CD4-positive, CD25-positive, alpha-beta regulatory T cell (primary cell): ENCODE measurements around the gene FAM180B. TPM values are rescaled to one million over a fixed set of nuclear protein-coding genes. Genes with fewer than 3 reads are reported as not detected.
A peak's percentile ranks its signal among the peaks of the same experiment; 100 is the strongest.

Source experiments
- ATAC-seq, 2 donors: fragments of 150-1000 bp; cut with Tn5 transposase; one replicate each; pipeline ENCODE4 v1.10.0; 2021; ENCODE audit warnings: low read depth in 2 of 2, moderate number of reproducible peaks in 2 of 2, moderate library complexity in 1 of 2
- DNase-seq, 3 donors: peaks; one replicate each; pipeline versions ENCODE4 v3.0.0 to v3.0.0-alpha.2; 2012 to 2022; ENCODE audit warnings: mixed read lengths in 1 of 3
- H3K27ac ChIP-seq: one replicate; pipeline ENCODE4 v1.7.0; 2013; ENCODE audit warnings: mild to moderate bottlenecking, low read length; ENCODE audit not compliant: insufficient read depth, poor library complexity, severe bottlenecking
- H3K27me3 ChIP-seq: one replicate; pipeline ENCODE4 v1.7.0; 2013; ENCODE audit warnings: low read length; ENCODE audit not compliant: control insufficient read depth, insufficient read depth
- H3K36me3 ChIP-seq: one replicate; pipeline ENCODE4 v1.7.0; 2013; ENCODE audit warnings: mild to moderate bottlenecking, low read length, moderate library complexity; ENCODE audit not compliant: control insufficient read depth, insufficient read depth
- H3K4me1 ChIP-seq: 2 replicates; pipeline ENCODE4 v1.7.0; 2013; ENCODE audit warnings: mild to moderate bottlenecking, low read length; ENCODE audit not compliant: insufficient read depth, control insufficient read depth, poor library complexity, severe bottlenecking
- H3K4me3 ChIP-seq: one replicate; pipeline ENCODE4 v1.7.0; 2013; ENCODE audit warnings: low read depth, mild to moderate bottlenecking, low read length, moderate library complexity
- H3K9me3 ChIP-seq, 2 experiments: 1 replicate in 1 of 2; 2 replicates in 1 of 2; pipeline ENCODE4 v1.7.0; 2013; ENCODE audit warnings: low read length in 2 of 2, mild to moderate bottlenecking in 1 of 2, moderate library complexity in 1 of 2; ENCODE audit not compliant: control insufficient read depth in 2 of 2
- H3K27ac Mint-ChIP-seq, 3 donors: one replicate each; pipeline ENCODE4 v1.8.0; 2020 to 2022; ENCODE audit warnings: mild to moderate bottlenecking in 3 of 3, mixed read lengths in 3 of 3, moderate library complexity in 2 of 3
- H3K27me3 Mint-ChIP-seq: one replicate; pipeline ENCODE4 v1.8.0; 2022; ENCODE audit warnings: mild to moderate bottlenecking, mixed read lengths
- H3K36me3 Mint-ChIP-seq: one replicate; pipeline ENCODE4 v1.8.0; 2020; ENCODE audit warnings: mixed read lengths
- H3K4me1 Mint-ChIP-seq, 4 donors: one replicate each; pipeline ENCODE4 v1.8.0; 2020 to 2022; ENCODE audit warnings: mixed read lengths in 4 of 4, mild to moderate bottlenecking in 1 of 4
- H3K4me3 Mint-ChIP-seq, 4 donors: one replicate each; pipeline ENCODE4 v1.8.0; 2020 to 2022; ENCODE audit warnings: mild to moderate bottlenecking in 4 of 4, mixed read lengths in 4 of 4, moderate library complexity in 3 of 4
- H3K9me3 Mint-ChIP-seq, 7 donors: one replicate each; pipeline ENCODE4 v1.8.0; 2020 to 2022; ENCODE audit warnings: mixed read lengths in 7 of 7, mild to moderate bottlenecking in 3 of 7, moderate library complexity in 2 of 7
- polyA plus RNA-seq, 4 donors: library from polyadenylated mRNA; unstranded; fragments of 300-500 nt; fragmentation: Illumina TruSeq; gene quantifications; one replicate each; pipeline ENCODE4 v1.2.3, GENCODE V29; 2021
- total RNA-seq: library from RNA; stranded (reverse); gene quantifications from one replicate; pipeline ENCODE4 v1.2.3, GENCODE V29; 2022

FAM180B gene
- total and polyA plus RNA-seq, 5 donors from 2014 or later: 0.27 TPM; not detected in 4

DNA sequence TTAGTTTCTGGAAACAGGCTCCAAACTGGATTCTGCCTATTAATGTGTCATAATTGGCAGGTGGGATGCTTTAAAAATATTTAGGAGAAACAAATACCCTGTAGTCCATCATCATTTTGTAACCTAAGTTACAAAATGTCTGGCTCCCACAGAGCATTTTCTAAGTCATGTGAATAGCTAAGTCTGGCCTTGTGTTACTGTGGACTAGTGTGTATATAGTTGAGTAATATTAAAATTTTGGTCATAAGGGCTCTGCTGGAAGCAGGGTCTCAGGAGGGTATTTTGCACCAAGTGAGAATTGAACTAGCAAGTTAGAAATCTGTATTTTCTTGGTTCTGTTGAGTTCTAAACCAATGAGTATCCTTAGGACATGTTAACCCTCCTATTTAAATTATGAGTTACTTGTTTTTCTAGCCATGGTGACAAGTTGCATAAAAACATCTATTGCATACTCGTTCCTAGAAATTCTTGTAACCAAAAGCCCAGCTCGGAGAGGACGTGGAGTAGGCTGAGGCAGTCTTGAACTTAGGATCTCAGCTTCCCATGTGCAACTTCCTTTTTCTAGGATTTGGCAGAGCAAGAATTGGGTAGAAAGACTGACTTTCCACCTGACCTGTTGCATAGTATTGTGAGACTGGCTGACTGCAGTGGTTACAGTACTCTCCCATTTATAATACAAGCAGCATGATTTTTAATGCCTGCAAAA is 15.7 kb upstream of the FAM180B start:
- H3K4me3 Mint-ChIP-seq: peak overlapping the region in 2 of 4 donors; percentile 29 to 45
- no peaks in the 10 kb centered on the region for H3K27me3 Mint-ChIP-seq
- H3K27me3 ChIP-seq: no peaks in the 10 kb centered on the region
- H3K4me1 ChIP-seq: peaks cover 9% of the 10 kb centered on the region
- DNase-seq (no peak), ATAC-seq (no peak)
- no peaks in the 10 kb centered on the region for H3K9me3 ChIP-seq
- H3K9me3 Mint-ChIP-seq: no peaks in the 10 kb centered on the region
- peak overlapping the region in 2 of 3 donors; percentile 5 to 54 for H3K27ac Mint-ChIP-seq
- peaks cover 41% of the 10 kb centered on the region for H3K36me3 ChIP-seq
- no peak overlapping the region for H3K4me3 ChIP-seq
- H3K4me1 Mint-ChIP-seq: peaks cover 11 to 41% (median 20%) of the 10 kb centered on the region in 4 donors
- no peak overlapping the region for H3K27ac ChIP-seq
- peaks cover 13% of the 10 kb centered on the region for H3K36me3 Mint-ChIP-seq

GRCh38 chr11:47571357-47571729 is 15.1 kb upstream of the FAM180B start:
- no peak overlapping the region for H3K27ac ChIP-seq
- peaks cover 5% of the 10 kb centered on the region for H3K4me1 ChIP-seq
- Mint-ChIP-seq H3K27ac (peak overlapping the region in 1 of 3 donors; percentile 54), H3K4me3 (peak overlapping the region in 2 of 4 donors; percentile 29 to 45), H3K36me3 (peaks cover 13% of the 10 kb centered on the region), H3K4me1 (peaks cover 11 to 39% (median 19%) of the 10 kb centered on the region in 4 donors), H3K9me3 (no peaks in the 10 kb centered on the region), H3K27me3 (no peaks in the 10 kb centered on the region)
- DNase-seq: no peak
- H3K4me3 ChIP-seq: no peak overlapping the region
- ATAC-seq: no peak
- no peaks in the 10 kb centered on the region for H3K9me3 ChIP-seq
- H3K36me3 ChIP-seq: peaks cover 42% of the 10 kb centered on the region
- no peaks in the 10 kb centered on the region for H3K27me3 ChIP-seq

GRCh38 chr11:47571895-47572294 is 14.6 kb upstream of the FAM180B start:
- Mint-ChIP-seq H3K4me1 (peaks cover 6 to 39% (median 14%) of the 10 kb centered on the region in 4 donors), H3K36me3 (peaks cover 13% of the 10 kb centered on the region)

DNA sequence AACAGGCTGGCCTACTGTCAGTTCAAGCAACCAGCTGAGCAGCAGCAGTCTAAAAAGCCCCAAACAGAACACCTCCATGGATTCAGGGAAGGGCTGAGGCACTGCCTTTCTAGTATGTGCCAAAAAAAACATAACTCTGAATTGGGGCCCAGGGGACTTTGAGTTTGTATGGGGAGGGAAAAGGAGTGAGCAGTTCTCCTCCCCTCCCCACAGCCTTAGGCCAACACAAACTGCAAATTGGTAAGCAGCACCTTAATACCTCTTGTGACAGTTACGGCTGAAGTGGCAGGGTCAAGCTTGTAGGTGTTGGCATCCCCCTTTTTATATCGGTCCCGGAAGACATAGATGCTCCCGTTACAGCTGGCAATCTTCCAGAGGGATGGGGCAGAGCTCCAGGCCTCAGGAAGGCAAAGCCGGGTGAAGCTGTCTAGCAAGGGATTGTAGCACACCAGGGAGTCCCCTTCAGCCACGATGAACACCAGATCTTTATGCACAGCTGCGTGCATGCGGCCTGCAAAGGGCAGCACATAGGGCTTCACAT is 13.7 kb upstream of the FAM180B start:
- ATAC-seq (no peak), DNase-seq (no peak)
- Histone ChIP-seq H3K9me3 (no peaks in the 10 kb centered on the region), H3K36me3 (peaks cover 48% of the 10 kb centered on the region), H3K4me1 (peaks cover 15% of the 10 kb centered on the region), H3K4me3 (no peak overlapping the region), H3K27me3 (no peaks in the 10 kb centered on the region), H3K27ac (no peak overlapping the region)
- Mint-ChIP-seq H3K9me3 (no peaks in the 10 kb centered on the region), H3K4me3 (peak overlapping the region in 1 of 4 donors; percentile 57), H3K4me1 (peaks cover 5 to 44% (median 15%) of the 10 kb centered on the region in 4 donors), H3K36me3 (peaks cover 13% of the 10 kb centered on the region), H3K27me3 (no peaks in the 10 kb centered on the region), H3K27ac (no peak overlapping the region)

More at GRCh38 chr11:47571895-47572294, 14.6 kb upstream of the FAM180B start:
- peaks cover 42% of the 10 kb centered on the region for H3K36me3 ChIP-seq
- no peaks in the 10 kb centered on the region for H3K9me3 ChIP-seq
- H3K4me1 ChIP-seq: peaks cover 6% of the 10 kb centered on the region
- Mint-ChIP-seq H3K27ac (no peak overlapping the region), H3K9me3 (no peaks in the 10 kb centered on the region), H3K4me3 (peak overlapping the region in 1 of 4 donors; percentile 45), H3K27me3 (no peaks in the 10 kb centered on the region)
- ATAC-seq (no peak), DNase-seq (no peak)
- H3K27me3 ChIP-seq: no peaks in the 10 kb centered on the region
- no peak overlapping the region for H3K27ac ChIP-seq
- H3K4me3 ChIP-seq: no peak overlapping the region

- Histone ChIP-seq H3K4me1 (peaks cover 20% of the 10 kb centered on the region), H3K4me3 (no peak overlapping the region), H3K27me3 (no peaks in the 10 kb centered on the region), H3K27ac (no peak overlapping the region), H3K36me3 (peaks cover 48% of the 10 kb centered on the region), H3K9me3 (no peaks in the 10 kb centered on the region)
- no peak for ATAC-seq
- no peaks in the 10 kb centered on the region for H3K27me3 Mint-ChIP-seq
- no peak for DNase-seq
- H3K36me3 Mint-ChIP-seq: peaks cover 13% of the 10 kb centered on the region
- H3K4me3 Mint-ChIP-seq: peak overlapping the region in 1 of 4 donors; percentile 57
- no peaks in the 10 kb centered on the region for H3K9me3 Mint-ChIP-seq
- H3K27ac Mint-ChIP-seq: peak overlapping the region in 1 of 3 donors; percentile 43
- peaks cover 5 to 50% (median 15%) of the 10 kb centered on the region in 4 donors for H3K4me1 Mint-ChIP-seq
Observed at GRCh38 chr11:47573321-47573720, 13.2 kb upstream of the FAM180B start.

GRCh38 chr11:47577460-47578041 is 8.9 kb upstream of the FAM180B start:
- Histone ChIP-seq H3K27ac (peak overlapping the region; percentile 84), H3K27me3 (no peaks in the 10 kb centered on the region), H3K4me1 (peaks cover 40% of the 10 kb centered on the region), H3K36me3 (peaks cover 39% of the 10 kb centered on the region), H3K4me3 (peak overlapping the region; percentile 91), H3K9me3 (no peaks in the 10 kb centered on the region)
- peaks cover 17 to 69% (median 22%) of the 10 kb centered on the region in 4 donors for H3K4me1 Mint-ChIP-seq
- H3K4me3 Mint-ChIP-seq: peak overlapping the region; percentile 97 to 100 (median 98)
- peaks cover 27% of the 10 kb centered on the region for H3K36me3 Mint-ChIP-seq
- H3K9me3 Mint-ChIP-seq: no peaks in the 10 kb centered on the region
- DNase-seq: no peak
- no peak for ATAC-seq
- H3K27me3 Mint-ChIP-seq: no peaks in the 10 kb centered on the region
- H3K27ac Mint-ChIP-seq: peak overlapping the region in 2 of 3 donors; percentile 55 to 100

GRCh38 chr11:47578524-47579494 is 7.7 kb upstream of the FAM180B start, which contains the start of the genes KBTBD4 and NDUFS3:
KBTBD4 (minus strand) TSS chr11:47578970; CDS start chr11:47578951, 19 bp downstream.
NDUFS3 (plus strand) TSS chr11:47579074; CDS start chr11:47579092, 18 bp downstream.
- peak; percentile 84 to 94 (median 89) for DNase-seq
- Mint-ChIP-seq H3K9me3 (no peaks in the 10 kb centered on the region), H3K27ac (peak within 1 kb of the TSS; percentile 100), H3K27me3 (no peaks in the 10 kb centered on the region), H3K4me1 (peaks cover 16 to 68% (median 21%) of the 10 kb centered on the region in 4 donors), H3K4me3 (peak within 1 kb of the TSS; percentile 97 to 100 (median 98)), H3K36me3 (peaks cover 25% of the 10 kb centered on the region)
- Histone ChIP-seq H3K27me3 (no peaks in the 10 kb centered on the region), H3K36me3 (peaks cover 39% of the 10 kb centered on the region), H3K4me3 (peak within 1 kb of the TSS; percentile 91), H3K4me1 (peaks cover 40% of the 10 kb centered on the region), H3K27ac (peak within 1 kb of the TSS; percentile 84), H3K9me3 (no peaks in the 10 kb centered on the region)
- peak; percentile 95 to 96 for ATAC-seq
